GM19043 (cell line): Measurements from ENCODE around the gene SLC25A13.

Experiments used
- ATAC-seq: cut with Tn5 transposase; IDR thresholded peaks from one replicate; pipeline ENCODE4 v1.9.1; 2021; ENCODE audit warnings: low read depth; ENCODE audit not compliant: unreplicated experiment

The SLC25A13 gene

GRCh38 chr7:96246919-96247318 is 75.0 kb downstream of the SLC25A13 start:
- ATAC-seq, result no peak

- no peak for ATAC-seq
Observed at GRCh38 chr7:96244992-96245292, 77.0 kb downstream of the SLC25A13 start.

- no peak for ATAC-seq
Observed at GRCh38 chr7:96244244-96244991, 77.5 kb downstream of the SLC25A13 start.

- ATAC-seq, result no peak
Observed at GRCh38 chr7:96243241-96243640, 78.7 kb downstream of the SLC25A13 start.

- ATAC-seq, result no peak
Observed at GRCh38 chr7:96241855-96242254, 80.0 kb downstream of the SLC25A13 start.

- ATAC-seq, result no peak
Observed at GRCh38 chr7:96238976-96239766, 82.7 kb downstream of the SLC25A13 start.

GRCh38 chr7:96238474-96238873 is 83.4 kb downstream of the SLC25A13 start:
- ATAC-seq, result no peak

GRCh38 chr7:96237040-96237439 is 84.9 kb downstream of the SLC25A13 start:
- ATAC-seq, result no peak

- no peak for ATAC-seq
Observed at GRCh38 chr7:96236198-96237039, 85.5 kb downstream of the SLC25A13 start.

- ATAC-seq, result peak; percentile 49
Observed at GRCh38 chr7:96235281-96235680, 86.6 kb downstream of the SLC25A13 start.

GRCh38 chr7:96233528-96234154 is 88.3 kb downstream of the SLC25A13 start:
- ATAC-seq, result no peak

GRCh38 chr7:96233084-96233483 is 88.8 kb downstream of the SLC25A13 start:
- ATAC-seq, result no peak

GRCh38 chr7:96228760-96229159 is 93.1 kb downstream of the SLC25A13 start:
- ATAC-seq, result no peak

- ATAC-seq, result no peak
Observed at GRCh38 chr7:96225251-96225650, 96.6 kb downstream of the SLC25A13 start.

GRCh38 chr7:96224685-96225084 is 97.2 kb downstream of the SLC25A13 start:
- ATAC-seq, result no peak

- no peak for ATAC-seq
Observed at GRCh38 chr7:96224073-96224472, 97.8 kb downstream of the SLC25A13 start.

- no peak for ATAC-seq
Observed at GRCh38 chr7:96221888-96222287, 100.0 kb downstream of the SLC25A13 start.

- no peak for ATAC-seq
Observed at GRCh38 chr7:96219378-96220130, 102.3 kb downstream of the SLC25A13 start.

- ATAC-seq, result no peak
Observed at GRCh38 chr7:96218664-96219243, 103.1 kb downstream of the SLC25A13 start.

GRCh38 chr7:96217147-96217546 is 104.8 kb downstream of the SLC25A13 start:
- ATAC-seq, result no peak
